ENCODE results near the gene PHLDA1.

DNA sequence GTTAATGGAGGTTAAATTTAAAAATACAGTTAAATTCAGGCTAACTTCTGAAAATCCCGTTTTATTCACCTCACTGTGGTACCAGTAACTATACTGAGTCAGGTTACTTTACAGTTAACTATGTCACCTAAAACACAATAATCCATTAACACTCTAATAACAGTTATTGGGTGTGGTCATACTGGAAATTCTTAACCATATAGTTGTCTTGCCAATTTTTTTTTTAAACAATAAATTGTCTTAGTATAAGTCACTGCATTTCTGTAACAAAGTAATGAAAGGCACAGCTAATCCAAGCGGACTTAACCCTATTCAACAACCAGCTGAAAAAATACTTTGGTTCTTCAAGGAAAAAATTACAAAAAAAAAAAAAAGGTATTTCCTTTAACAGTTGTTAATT is 16.2 kb upstream of the PHLDA1 start:
- no peak for TF ChIP-seq POLR2A (IDR thresholded peaks at IDR 0.05)
- no peak for TF ChIP-seq CTCF (IDR thresholded peaks at IDR 0.05 in 4 of 5, conservative IDR thresholded peaks at IDR 0.05 in 1 of 5)
